ENCODE measurements around the gene TMEM41A.
"Not testable (repeated sequence)": the region's sequence is repeated elsewhere in the genome, so short reads cannot be mapped to it uniquely, and the experiment has no call there.

Gene TMEM41A

GRCh38 chr3:185479373-185479945 lies 19.4 kb downstream of the TMEM41A start:
- DNase-seq (ENCODE audit: extremely low spot score) = no peak
- ChIA-PET CTCF (interaction anchor here (1.1 to 1.3 kb wide), 3 partner anchors 16 to 51 kb away, joined by 3 to 4 read pairs (median 3); no protein-coding TSS in a partner anchor), POLR2A (no interaction called here)
- TF ChIP-seq CTCF (IDR thresholded peaks at IDR 0.05; ENCODE audit: control extremely low read depth, extremely low read depth, low read depth, missing control alignments) = no peak

DNA sequence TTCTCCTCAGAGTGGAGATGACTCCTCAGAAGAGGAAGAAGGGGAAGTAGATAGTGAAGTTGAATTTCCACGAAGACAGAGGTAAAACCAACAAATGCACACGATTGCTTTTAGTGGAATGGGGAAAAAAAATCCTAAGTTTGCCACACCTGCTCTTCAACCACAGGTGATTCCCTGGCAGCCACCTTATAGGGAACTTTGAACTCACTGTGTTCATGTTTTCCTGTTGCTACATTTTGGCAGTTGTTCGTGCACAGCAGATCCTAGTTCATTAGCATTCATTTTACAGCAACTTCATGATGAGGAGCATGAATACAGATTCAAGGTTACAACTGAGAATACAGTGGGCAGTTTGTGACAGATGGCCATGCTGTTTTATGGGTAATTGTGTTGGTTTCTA lies 21.5 kb downstream of the TMEM41A start:
- no peak for TF ChIP-seq CTCF (IDR thresholded peaks at IDR 0.05; ENCODE audit: control extremely low read depth, extremely low read depth, low read depth, missing control alignments)
- POLR2A ChIA-PET = no interaction called here

DNA sequence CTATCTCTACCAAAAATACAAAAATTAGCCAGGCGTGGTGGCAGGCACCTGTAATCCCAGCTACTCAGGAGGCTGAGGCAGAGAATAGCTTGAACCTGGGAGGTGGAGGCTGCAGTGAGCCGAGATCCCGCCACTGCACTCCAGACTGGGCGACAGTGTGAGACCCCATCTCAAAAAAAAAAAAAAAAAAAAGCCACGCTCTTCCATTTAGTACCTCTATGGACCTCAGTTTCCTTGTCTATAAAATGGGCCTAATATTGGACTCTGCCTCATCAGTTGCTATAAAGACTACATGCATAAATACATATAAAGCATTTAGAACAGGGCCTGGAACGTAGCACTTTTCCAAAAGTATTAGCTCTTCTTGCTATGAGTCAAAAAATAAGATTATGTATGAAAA lies 23.9 kb downstream of the TMEM41A start:
- POLR2A ChIA-PET; DNase-seq (ENCODE audit: extremely low spot score): not testable (repeated sequence)
- CTCF ChIA-PET = interaction anchor here (1.0 to 1.4 kb wide), 2 partner anchors 9 to 12 kb away, joined by 3 read pairs; no protein-coding TSS in a partner anchor

More for the DNA sequence above, 21.5 kb downstream of the TMEM41A start:
- CTCF ChIA-PET = interaction anchor here (2.1 kb wide), 1 partner anchor 17 kb away, joined by 4 read pairs; no protein-coding TSS in a partner anchor
- DNase-seq (ENCODE audit: extremely low spot score) = no peak

DNA sequence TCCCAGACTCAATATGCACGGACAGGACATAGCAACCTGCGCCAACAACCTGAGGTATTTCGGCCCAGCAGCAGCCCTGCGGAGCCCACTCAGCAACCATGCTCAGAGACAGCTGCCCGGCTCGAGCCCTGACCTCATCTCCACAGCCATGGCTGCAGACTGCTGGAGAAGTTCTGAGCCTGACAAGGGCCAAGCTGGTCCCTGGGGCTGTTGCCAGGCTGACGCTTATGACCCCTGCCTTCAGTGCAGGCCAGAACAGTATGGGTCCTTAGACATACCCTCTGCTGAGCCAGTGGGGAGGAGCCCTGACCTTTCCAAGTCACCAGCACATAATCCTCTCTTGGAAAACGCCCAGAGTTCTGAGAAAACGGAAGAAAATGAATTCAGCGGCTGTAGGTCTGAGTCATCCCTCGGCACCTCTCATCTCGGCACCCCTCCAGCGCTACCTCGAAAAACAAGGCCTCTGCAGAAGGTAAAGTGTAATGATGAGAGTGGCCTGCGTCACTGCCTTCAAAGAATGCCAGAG lies 25.5 kb downstream of the TMEM41A start:
- TF ChIP-seq CTCF (IDR thresholded peaks at IDR 0.05; ENCODE audit: control extremely low read depth, extremely low read depth, low read depth, missing control alignments) = no peak
- CTCF ChIA-PET = no interaction called here
- DNase-seq (ENCODE audit: extremely low spot score) = no peak
- POLR2A ChIA-PET = no interaction called here

DNA sequence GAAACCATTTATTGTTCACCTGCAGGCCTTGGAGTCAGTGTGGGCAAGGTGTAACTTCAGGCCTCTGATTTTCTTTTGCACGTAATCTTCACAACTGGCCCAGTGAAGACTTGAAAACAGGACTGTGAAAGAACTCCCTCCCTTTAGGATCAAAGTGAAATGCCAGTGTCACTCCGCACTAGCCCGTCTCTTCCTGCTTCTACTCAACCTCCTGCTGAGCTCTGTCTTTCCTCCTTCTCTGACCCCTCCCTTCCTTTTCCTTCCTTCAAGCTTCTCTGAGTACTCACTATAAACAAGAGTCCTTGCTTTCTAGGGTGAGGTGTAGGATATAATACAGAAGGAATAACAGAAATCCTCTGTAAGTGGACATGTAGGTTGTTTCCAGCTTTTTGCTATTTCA lies 28.5 kb downstream of the TMEM41A start:
- POLR2A ChIA-PET = no interaction called here
- CTCF ChIA-PET = interaction anchor here (3.9 kb wide), 1 partner anchor 11 kb away, joined by 11 read pairs; no protein-coding TSS in a partner anchor
- no peak for DNase-seq (ENCODE audit: extremely low spot score)
- TF ChIP-seq CTCF (IDR thresholded peaks at IDR 0.05; ENCODE audit: control extremely low read depth, extremely low read depth, low read depth, missing control alignments) = no peak

DNA sequence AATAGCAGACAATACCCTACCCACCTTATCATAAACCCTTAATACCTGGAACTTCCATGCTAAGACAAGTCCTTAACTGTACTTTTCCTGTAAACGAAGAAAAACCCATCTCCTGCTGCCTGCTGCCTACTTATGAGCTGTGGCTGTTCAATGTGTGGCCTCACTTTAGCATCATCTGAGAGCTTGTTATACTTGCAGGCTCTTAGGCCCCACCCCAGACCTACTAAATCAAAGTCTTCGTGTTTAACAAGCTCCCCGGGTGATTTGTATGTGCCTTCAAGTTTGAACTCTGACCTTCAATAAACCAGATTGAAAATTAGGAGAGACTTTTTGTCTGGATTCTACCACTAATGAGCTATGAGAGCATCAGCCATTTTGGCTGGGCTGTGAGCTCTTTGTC lies 29.3 kb downstream of the TMEM41A start:
- POLR2A ChIA-PET = no interaction called here
- CTCF ChIA-PET = interaction anchor here (0.6 to 3.9 kb wide), 2 partner anchors 8 to 10 kb away, joined by 3 to 11 read pairs; no protein-coding TSS in a partner anchor
- no peak for TF ChIP-seq CTCF (IDR thresholded peaks at IDR 0.05; ENCODE audit: control extremely low read depth, extremely low read depth, low read depth, missing control alignments)
- DNase-seq (ENCODE audit: extremely low spot score) = no peak

- CTCF ChIA-PET = interaction anchor here (0.8 to 1.4 kb wide), 3 partner anchors 9 to 58 kb away, joined by 3 read pairs; no protein-coding TSS in a partner anchor
- DNase-seq (ENCODE audit: extremely low spot score); POLR2A ChIA-PET: not testable (repeated sequence)
These were observed 32.7 kb downstream of the TMEM41A start for GRCh38 chr3:185466123-185466522.

Measured in GM10248 (cell line).